Right atrium auricular region (tissue), 2 donors: ENCODE data around the gene DNAH2. TPM values are rescaled to one million over a fixed set of nuclear protein-coding genes. Genes with fewer than 3 reads are reported as not detected.

Experiments used
- DNase-seq: peaks from one replicate; pipeline ENCODE4 v3.0.0-alpha.2; 2019; ENCODE audit warnings: low spot score
- H3K27ac ChIP-seq, 2 donors: fragments of 200-600 bp; sonication (generic); 1 replicate in 1 of 2; 2 replicates in 1 of 2; pipeline ENCODE4 v1.5.1; 2016 to 2019
- H3K27me3 ChIP-seq, 2 donors: fragments of 200-600 bp; sonication (generic); one replicate each; pipeline versions ENCODE4 v1.5.1 to v1.6.0; 2017 to 2019
- H3K36me3 ChIP-seq: fragments of 200-600 bp; sonication (generic); one replicate; pipeline ENCODE4 v1.5.1; 2016
- H3K4me1 ChIP-seq, 2 donors: fragments of 200-600 bp; sonication (generic); one replicate each; pipeline versions ENCODE4 v1.5.1 to v1.6.0; 2017 to 2019
- H3K4me3 ChIP-seq, 2 donors: fragments of 200-600 bp; sonication (generic); 1 replicate in 1 of 2; 2 replicates in 1 of 2; pipeline ENCODE4 v1.5.1; 2017 to 2019; ENCODE audit warnings: mild to moderate bottlenecking in 1 of 2, moderate library complexity in 1 of 2
- H3K9me3 ChIP-seq, 2 donors: fragments of 200-600 bp; sonication (generic); one replicate each; pipeline ENCODE4 v1.5.1; 2019
- total RNA-seq, 2 donors: library from RNA; depleted of rRNA; stranded (reverse); fragments of >200 nt; gene quantifications; one replicate each; pipeline ENCODE4 v1.1.0, GENCODE V29; 2016
- TF ChIP-seq, protein P1 (sequence below), 2 donors: fragments of 200-600 bp; sonication (generic); IDR thresholded peaks; one replicate each; pipeline ENCODE4 v1.5.1; 2019; ENCODE audit warnings: antibody characterized with exemption in 2 of 2

Gene DNAH2
- total RNA-seq, 2 donors from 2014 or later: 0.08 TPM; not detected in 1

DNA sequence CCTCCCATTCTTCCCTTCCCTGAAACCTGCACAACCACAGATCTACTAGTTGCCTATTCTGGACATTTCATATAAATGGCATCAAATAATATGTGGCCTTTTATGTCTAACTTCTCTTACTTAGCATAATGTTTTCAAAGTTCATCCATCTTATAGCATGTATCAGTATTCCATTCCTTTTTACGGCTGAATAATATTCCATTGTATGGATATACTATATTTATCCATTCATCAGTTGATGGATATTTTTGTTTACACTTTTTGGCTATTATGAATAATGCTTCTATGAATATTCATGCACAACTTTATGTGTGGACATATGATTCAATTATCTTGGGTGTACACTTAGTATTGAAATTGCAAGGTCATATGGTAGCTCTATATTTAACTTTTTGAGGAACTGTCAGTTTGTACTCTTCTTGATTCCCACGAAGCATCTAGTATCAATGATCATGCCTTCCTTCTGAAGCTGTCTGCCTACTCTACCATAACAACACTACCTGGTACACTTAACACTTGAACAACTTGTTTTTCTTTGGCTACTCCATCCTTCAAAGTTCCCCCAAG, 158.3 kb downstream of the DNAH2 start:
- H3K27me3 ChIP-seq: no peaks in the 10 kb centered on the region
- H3K27ac ChIP-seq: no peak overlapping the region
- H3K4me1 ChIP-seq: no peaks in the 10 kb centered on the region
- no peak overlapping the region for H3K4me3 ChIP-seq
- no peak for DNase-seq
- no peaks in the 10 kb centered on the region for H3K36me3 ChIP-seq
- H3K9me3 ChIP-seq: no peaks in the 10 kb centered on the region
- TF ChIP-seq, protein P1, sequence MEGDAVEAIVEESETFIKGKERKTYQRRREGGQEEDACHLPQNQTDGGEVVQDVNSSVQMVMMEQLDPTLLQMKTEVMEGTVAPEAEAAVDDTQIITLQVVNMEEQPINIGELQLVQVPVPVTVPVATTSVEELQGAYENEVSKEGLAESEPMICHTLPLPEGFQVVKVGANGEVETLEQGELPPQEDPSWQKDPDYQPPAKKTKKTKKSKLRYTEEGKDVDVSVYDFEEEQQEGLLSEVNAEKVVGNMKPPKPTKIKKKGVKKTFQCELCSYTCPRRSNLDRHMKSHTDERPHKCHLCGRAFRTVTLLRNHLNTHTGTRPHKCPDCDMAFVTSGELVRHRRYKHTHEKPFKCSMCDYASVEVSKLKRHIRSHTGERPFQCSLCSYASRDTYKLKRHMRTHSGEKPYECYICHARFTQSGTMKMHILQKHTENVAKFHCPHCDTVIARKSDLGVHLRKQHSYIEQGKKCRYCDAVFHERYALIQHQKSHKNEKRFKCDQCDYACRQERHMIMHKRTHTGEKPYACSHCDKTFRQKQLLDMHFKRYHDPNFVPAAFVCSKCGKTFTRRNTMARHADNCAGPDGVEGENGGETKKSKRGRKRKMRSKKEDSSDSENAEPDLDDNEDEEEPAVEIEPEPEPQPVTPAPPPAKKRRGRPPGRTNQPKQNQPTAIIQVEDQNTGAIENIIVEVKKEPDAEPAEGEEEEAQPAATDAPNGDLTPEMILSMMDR (IDR thresholded peaks at IDR 0.05): no peak

DNA sequence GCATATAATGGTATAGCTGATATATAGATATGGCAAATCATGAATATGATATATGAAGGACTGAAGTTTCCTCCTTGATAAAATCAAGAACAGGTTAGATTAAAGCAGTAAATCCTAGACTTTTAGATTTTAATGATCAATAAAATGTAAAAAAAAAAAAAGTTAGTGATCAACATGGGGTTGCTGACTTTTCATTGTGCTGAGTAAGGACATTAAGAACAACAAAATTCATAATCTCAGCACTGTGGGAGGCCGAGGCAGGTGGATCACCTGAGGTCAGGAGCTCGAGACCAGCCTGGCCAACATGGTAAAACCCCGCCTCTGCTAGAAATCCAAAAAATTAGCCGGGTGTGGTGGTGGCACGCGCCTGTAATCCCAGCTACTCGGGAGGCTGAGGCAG, 160.7 kb downstream of the DNAH2 start:
- Histone ChIP-seq H3K36me3 (no peaks in the 10 kb centered on the region), H3K27ac (no peak overlapping the region), H3K9me3 (no peaks in the 10 kb centered on the region), H3K27me3 (no peaks in the 10 kb centered on the region), H3K4me3 (no peak overlapping the region), H3K4me1 (peaks cover 0 to 10% of the 10 kb centered on the region in 2 donors)
- DNase-seq: peak; percentile 7
- TF ChIP-seq, protein P1 (IDR thresholded peaks at IDR 0.05): no peak

DNA sequence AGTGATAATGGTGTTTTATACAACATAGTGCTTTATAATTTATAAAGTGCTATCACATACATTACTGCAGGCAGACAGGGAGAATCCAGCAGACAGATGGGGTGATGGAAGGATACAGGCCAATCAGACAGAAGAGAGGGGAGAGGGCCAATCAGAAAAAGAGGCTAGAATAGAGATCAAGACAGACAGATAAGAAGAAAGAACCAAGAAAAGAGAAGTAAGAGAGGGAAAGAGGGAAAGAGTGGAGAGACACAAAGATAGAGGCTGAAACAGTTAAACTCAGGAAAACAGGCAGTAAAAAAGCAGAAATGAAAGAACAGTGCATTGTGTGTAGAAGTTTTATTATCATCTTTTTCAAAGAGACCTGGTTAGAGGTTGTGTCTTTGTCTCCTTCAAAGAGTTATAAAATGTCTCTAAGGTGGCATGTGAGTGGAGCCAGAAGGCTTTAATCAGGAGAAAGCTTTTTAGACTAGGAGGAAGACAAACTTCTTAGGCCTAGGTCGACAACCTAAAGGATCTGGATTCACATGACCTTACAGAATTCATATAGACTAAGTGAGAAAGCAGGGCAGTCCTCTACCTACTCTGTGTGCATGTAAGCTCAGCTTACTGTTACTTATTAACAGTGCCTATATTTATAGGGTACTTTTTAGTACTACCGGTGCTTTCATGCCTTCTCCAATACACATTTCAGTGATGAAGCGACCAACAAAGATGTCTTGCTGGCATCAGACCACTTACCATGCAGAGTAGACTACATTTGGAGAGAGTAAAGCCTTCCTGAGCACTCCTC, 162.7 kb downstream of the DNAH2 start:
- no peak for DNase-seq
- H3K4me1 ChIP-seq: peaks cover 0 to 10% of the 10 kb centered on the region in 2 donors
- H3K4me3 ChIP-seq: no peak overlapping the region
- TF ChIP-seq, protein P1 (IDR thresholded peaks at IDR 0.05): no peak
- no peaks in the 10 kb centered on the region for H3K9me3 ChIP-seq
- H3K27me3 ChIP-seq: no peaks in the 10 kb centered on the region
- H3K27ac ChIP-seq: no peak overlapping the region
- no peaks in the 10 kb centered on the region for H3K36me3 ChIP-seq

DNA sequence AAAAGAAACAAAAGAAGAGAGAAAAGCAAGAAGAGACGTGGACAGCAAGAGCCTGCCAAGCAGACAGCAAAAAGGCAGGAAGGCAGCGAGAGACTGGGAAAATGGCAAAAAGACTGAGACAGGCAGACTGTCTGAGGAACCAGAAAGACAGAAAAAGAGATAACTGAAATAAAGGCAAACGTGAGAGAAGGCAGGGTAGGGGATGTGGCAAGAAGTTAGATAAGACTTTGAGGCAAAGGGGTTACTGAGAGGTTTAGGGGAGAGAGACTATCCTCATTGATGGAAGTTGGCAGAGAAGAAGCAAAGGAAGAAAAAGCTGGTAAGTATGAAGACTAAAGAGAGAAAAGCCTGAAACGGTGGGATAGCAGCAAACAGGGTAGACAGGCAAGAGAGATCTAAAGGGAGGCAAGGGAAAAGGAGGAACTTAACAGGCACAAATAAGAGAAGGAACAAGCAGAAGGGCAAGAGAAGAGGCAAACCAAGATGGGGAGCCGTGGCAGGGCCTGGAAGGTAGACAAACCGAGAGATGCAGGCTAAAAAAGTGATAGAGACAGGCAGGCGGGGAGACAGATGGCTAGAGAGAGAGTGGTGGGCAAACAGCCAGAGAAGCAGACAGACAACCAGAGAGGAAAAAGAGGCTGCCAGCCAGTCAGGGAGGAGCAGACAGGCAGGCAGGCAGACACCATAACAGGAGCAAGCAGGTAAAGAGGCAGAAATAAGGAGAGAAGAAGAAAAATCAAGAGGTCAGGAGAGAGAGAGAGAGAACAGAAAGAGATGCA, 163.9 kb downstream of the DNAH2 start:
- no peak overlapping the region for H3K4me3 ChIP-seq

DNA sequence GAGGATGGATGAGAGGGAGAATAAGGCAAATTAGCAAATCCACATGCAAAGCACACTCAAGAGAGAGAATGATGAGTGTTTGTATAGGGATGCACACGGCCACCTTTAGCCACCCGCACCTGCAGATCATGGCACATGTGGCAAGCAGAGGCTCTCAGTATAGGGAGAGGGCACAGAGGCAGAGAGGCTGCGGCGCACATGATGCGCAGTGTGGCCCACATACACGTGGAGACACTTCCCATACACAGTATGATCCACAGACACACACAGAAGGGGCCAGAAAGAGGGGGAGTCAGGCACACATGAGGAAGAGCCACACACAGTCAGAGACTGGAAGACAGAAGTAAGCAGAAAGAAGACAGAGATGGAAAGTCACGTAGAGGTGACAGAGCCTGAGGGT, 164.5 kb downstream of the DNAH2 start:
- TF ChIP-seq, protein P1 (IDR thresholded peaks at IDR 0.05): no peak
- Histone ChIP-seq H3K27me3 (no peaks in the 10 kb centered on the region), H3K4me3 (no peak overlapping the region), H3K27ac (no peak overlapping the region), H3K9me3 (no peaks in the 10 kb centered on the region), H3K4me1 (peaks cover 0 to 26% of the 10 kb centered on the region in 2 donors), H3K36me3 (no peaks in the 10 kb centered on the region)
- no peak for DNase-seq

More for the DNA sequence above, 163.9 kb downstream of the DNAH2 start:
- TF ChIP-seq, protein P1 (IDR thresholded peaks at IDR 0.05): no peak
- Histone ChIP-seq H3K27me3 (no peaks in the 10 kb centered on the region), H3K4me1 (peaks cover 0 to 20% of the 10 kb centered on the region in 2 donors), H3K9me3 (no peaks in the 10 kb centered on the region), H3K36me3 (no peaks in the 10 kb centered on the region), H3K27ac (no peak overlapping the region)
- no peak for DNase-seq
